Body of pancreas (tissue), 4 donors: ENCODE results near the gene ANKRD11. TPM values are rescaled to one million over a fixed set of nuclear protein-coding genes. Genes with fewer than 3 reads are reported as not detected.
A peak's percentile ranks its signal among the peaks of the same experiment; 100 is the strongest.

ENCODE experiments used
- ATAC-seq: fragments of 150-250 bp; one replicate; pipeline ENCODE4 v1.9.1; 2016
- DNase-seq, 4 donors: peaks; one replicate each; pipeline ENCODE4 v3.0.0-alpha.2; 2019
- H3K27ac ChIP-seq, 4 donors: fragments of 200-600 bp; sonication (generic); 1 replicate in 3 of 4; 2 replicates in 1 of 4; pipeline versions ENCODE4 v1.5.1 to v1.6.1; 2016 to 2019; ENCODE audit warnings: mild to moderate bottlenecking in 1 of 4, mixed read lengths in 1 of 4, moderate library complexity in 1 of 4
- H3K27me3 ChIP-seq, 2 donors: fragments of 200-600 bp; sonication (generic); one replicate each; pipeline ENCODE4 v1.6.0; 2016; ENCODE audit warnings: mild to moderate bottlenecking in 1 of 2
- H3K36me3 ChIP-seq, 2 donors: fragments of 200-600 bp; sonication (generic); replicated peaks in 1 of 2; 2 replicates each; pipeline ENCODE4 v1.5.1; 2016; ENCODE audit warnings: low read depth in 2 of 2; ENCODE audit not compliant: insufficient read depth in 1 of 2
- H3K4me1 ChIP-seq: fragments of 200-600 bp; sonication (generic); one replicate; pipeline ENCODE4 v1.6.0; 2016
- H3K4me3 ChIP-seq, 2 donors: fragments of 200-600 bp; sonication (generic); 1 replicate in 1 of 2; 2 replicates in 1 of 2; pipeline ENCODE4 v1.5.1; 2016 to 2019
- H3K9me3 ChIP-seq, 3 donors: fragments of 200-600 bp; sonication (generic); 1 replicate in 2 of 3; 2 replicates in 1 of 3; pipeline ENCODE4 v1.5.1; 2016
- CTCF ChIP-seq, 7 experiments: fragments of 450-650 bp in 4 of 7; fragments of 200-600 bp in 3 of 7; sonication (generic) in 3 of 7; IDR thresholded peaks; one replicate each; pipeline ENCODE4 v1.5.1; 2016 to 2019; ENCODE audit warnings: antibody characterized with exemption in 7 of 7
- POLR2A ChIP-seq, 3 donors: fragments of 450-650 bp; IDR thresholded peaks; one replicate each; pipeline ENCODE4 v1.6.1; 2016; ENCODE audit warnings: antibody characterized with exemption in 3 of 3, mild to moderate bottlenecking in 2 of 3
- WGBS, 2 donors: methylation state at CpG; one replicate each; pipeline ENCODE4 v1.1.5; 2017; 5-methylcytosine and 5-hydroxymethylcytosine counted together
- intact Hi-C: fragments of 100-400 bp; cut with DNase I; formaldehyde crosslinking; loops from one replicate; pipeline ENCODE4 v1.15.1; 2023
- total RNA-seq, 2 donors: library from RNA; depleted of rRNA; stranded (reverse); fragments of >200 nt; gene quantifications; one replicate each; pipeline ENCODE4 v1.1.0, GENCODE V29; 2016

ANKRD11 gene
- total RNA-seq, 2 donors from 2014 or later = 52.1 to 97.9 TPM

- Histone ChIP-seq H3K4me1 (no peaks in the 10 kb centered on the region), H3K4me3 (no peak overlapping the region), H3K27me3 (no peaks in the 10 kb centered on the region), H3K36me3 (peaks cover 4 to 28% of the 10 kb centered on the region in 2 donors), H3K27ac (no peak overlapping the region), H3K9me3 (no peaks in the 10 kb centered on the region)
- ATAC-seq (no peak), DNase-seq (no peak)
- intact Hi-C loops = no loop called here
- WGBS, 2 donors = 95 to 98% methylated on average over 24 of the region's 24 CpGs
- no peak for TF ChIP-seq CTCF (IDR thresholded peaks at IDR 0.05)
- TF ChIP-seq POLR2A (IDR thresholded peaks at IDR 0.05) = no peak
Observed at GRCh38 chr16:89536371-89536770, 46.0 kb upstream of the ANKRD11 start.

DNA sequence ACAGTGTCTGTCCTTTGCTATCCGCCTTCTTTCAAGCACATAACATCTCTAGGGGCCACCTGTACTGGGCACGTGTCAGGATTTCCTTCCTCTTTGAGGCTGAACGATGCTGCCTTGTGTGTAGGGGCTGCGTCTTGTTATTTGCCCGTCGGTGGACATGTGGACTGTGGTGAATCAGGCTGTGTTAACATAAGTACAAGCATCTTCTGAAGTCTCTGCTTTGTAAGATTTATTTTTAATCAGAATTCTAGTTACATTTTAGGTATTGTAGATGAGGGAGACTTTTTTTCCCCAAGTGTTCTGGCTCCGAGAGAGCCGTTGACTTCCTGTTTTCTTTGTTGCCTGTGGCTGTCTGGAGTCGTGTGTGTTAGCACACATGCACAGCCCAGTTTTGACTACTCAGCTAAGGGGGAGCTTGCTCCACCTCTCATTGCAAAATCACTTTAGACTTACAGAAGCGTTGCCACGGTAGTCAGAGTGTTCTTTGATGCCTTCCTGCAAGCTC, 43.9 kb upstream of the ANKRD11 start:
- ATAC-seq = no peak
- DNase-seq = peak in 1 of 4 donors; percentile 66
- WGBS, 2 donors = 59 to 77% methylated on average over 11 of the region's 11 CpGs
- no peaks in the 10 kb centered on the region for H3K27me3 ChIP-seq
- TF ChIP-seq CTCF (IDR thresholded peaks at IDR 0.05) = no peak
- TF ChIP-seq POLR2A (IDR thresholded peaks at IDR 0.05) = no peak
- no peaks in the 10 kb centered on the region for H3K4me1 ChIP-seq
- no peak overlapping the region for H3K4me3 ChIP-seq
- peaks cover 4 to 34% of the 10 kb centered on the region in 2 donors for H3K36me3 ChIP-seq
- intact Hi-C loops = no loop called here
- peak overlapping the region in 1 of 4 donors; percentile 40 for H3K27ac ChIP-seq
- H3K9me3 ChIP-seq = no peaks in the 10 kb centered on the region

GRCh38 chr16:89531821-89532526, 41.6 kb upstream of the ANKRD11 start:
- H3K27ac ChIP-seq = no peak overlapping the region
- no peaks in the 10 kb centered on the region for H3K27me3 ChIP-seq
- intact Hi-C loops = no loop called here
- peaks cover 3 to 31% of the 10 kb centered on the region in 2 donors for H3K36me3 ChIP-seq
- 85 to 96% methylated on average over 13 to 30 of the region's 31 CpGs for WGBS, 2 donors
- TF ChIP-seq POLR2A (IDR thresholded peaks at IDR 0.05) = no peak
- DNase-seq (no peak), ATAC-seq (no peak)
- H3K9me3 ChIP-seq = no peaks in the 10 kb centered on the region
- H3K4me1 ChIP-seq = no peaks in the 10 kb centered on the region
- no peak overlapping the region for H3K4me3 ChIP-seq

DNA sequence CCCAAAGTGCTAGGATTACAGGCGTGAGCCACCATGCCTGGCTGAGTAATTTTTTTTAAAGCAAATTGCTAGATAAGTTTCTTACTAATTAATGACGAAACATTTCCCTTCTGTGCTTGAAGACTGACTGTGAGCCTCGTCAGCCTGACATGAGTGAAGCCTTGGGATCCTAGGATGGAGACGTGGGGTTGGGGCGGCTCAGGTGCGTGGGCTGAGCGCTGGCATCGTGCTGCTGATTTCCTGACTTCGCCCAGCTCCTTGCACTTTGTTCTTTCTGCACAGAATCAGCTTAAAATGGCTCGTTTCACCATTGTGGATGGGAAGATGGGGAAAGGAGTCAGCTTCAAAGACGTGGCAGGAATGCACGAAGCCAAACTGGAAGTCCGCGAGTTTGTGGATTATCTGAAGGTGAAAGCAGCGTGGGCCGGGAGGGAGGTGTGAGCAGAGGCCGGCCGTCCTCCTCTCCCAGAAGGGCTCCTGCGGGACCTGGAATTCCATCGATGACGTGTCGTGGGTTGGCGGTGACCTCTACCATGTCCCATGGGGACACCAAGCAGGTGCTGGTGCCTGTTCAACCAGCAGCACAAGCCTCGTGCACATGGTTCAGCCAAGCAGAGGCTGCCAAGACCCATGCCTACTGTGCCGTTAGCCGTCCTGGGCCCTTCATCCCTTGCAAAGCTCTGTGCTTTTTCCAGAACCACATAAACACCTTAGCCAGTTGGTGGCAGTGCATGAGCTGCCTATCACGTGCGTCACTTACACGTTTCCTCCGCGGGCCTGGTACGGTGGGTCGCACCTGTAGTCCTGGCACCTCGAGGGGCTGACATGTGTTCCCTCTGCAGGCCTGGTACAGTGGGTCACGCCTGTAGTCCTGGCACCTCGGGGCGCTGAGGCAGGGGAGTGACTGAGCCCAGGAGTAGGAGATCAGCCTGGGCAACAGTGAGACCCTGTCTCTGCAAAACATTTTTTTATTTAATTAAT, 40.3 kb upstream of the ANKRD11 start:
- H3K36me3 ChIP-seq = peaks cover 0 to 40% of the 10 kb centered on the region in 2 donors
- intact Hi-C loops = no loop called here
- TF ChIP-seq POLR2A (IDR thresholded peaks at IDR 0.05) = no peak
- TF ChIP-seq CTCF (IDR thresholded peaks at IDR 0.05) = no peak
- DNase-seq (no peak), ATAC-seq (no peak)
- no peaks in the 10 kb centered on the region for H3K4me1 ChIP-seq
- 91 to 94% methylated on average over 35 to 36 of the region's 37 CpGs for WGBS, 2 donors
- no peaks in the 10 kb centered on the region for H3K9me3 ChIP-seq
- H3K4me3 ChIP-seq = no peak overlapping the region
- H3K27ac ChIP-seq = no peak overlapping the region
- H3K27me3 ChIP-seq = no peaks in the 10 kb centered on the region

DNA sequence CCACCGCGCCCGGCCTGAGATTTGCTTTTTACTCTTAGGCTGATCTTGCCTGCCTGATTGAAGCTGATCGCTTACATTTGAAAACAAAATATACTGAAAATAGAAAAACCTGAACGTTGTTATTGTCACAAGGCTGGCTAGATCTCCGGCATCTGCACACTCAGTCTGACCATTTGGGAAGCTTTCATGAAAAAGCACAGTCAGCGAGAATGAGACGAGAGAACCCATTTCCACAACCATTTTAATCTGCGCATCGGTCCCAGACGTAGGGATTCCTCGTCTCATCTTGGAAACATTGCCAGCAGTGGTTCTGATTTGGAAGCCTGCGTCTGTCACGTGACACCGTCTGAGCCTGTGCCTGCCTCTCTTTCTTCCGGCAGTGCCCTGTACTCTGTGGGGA, 38.7 kb upstream of the ANKRD11 start:
- H3K27me3 ChIP-seq = no peaks in the 10 kb centered on the region
- intact Hi-C loops = no loop called here
- peaks cover 3 to 39% of the 10 kb centered on the region in 2 donors for H3K36me3 ChIP-seq
- no peak overlapping the region for H3K27ac ChIP-seq
- WGBS, 2 donors = 89 to 97% methylated on average over 16 of the region's 16 CpGs
- no peak for DNase-seq
- H3K9me3 ChIP-seq = no peaks in the 10 kb centered on the region
- ATAC-seq = no peak
- TF ChIP-seq CTCF (IDR thresholded peaks at IDR 0.05) (no peak), POLR2A (IDR thresholded peaks at IDR 0.05) (no peak)
- no peak overlapping the region for H3K4me3 ChIP-seq
- H3K4me1 ChIP-seq = no peaks in the 10 kb centered on the region
